H9 (cell line): Measurements from ENCODE around the gene TUFT1. TPM values are rescaled to one million over a fixed set of nuclear protein-coding genes. Genes with fewer than 3 reads are reported as not detected.

ENCODE experiments used
- DNase-seq: peaks from one replicate; pipeline ENCODE4 v3.0.0-alpha.2; 2017
- H2AFZ ChIP-seq: one replicate; pipeline ENCODE4 v1.6.1; 2013; ENCODE audit warnings: mild to moderate bottlenecking, low read length, control low read depth, moderate library complexity
- H2AK5ac ChIP-seq: 2 replicates; pipeline ENCODE4 v1.6.1; 2013; ENCODE audit warnings: low read length, control low read depth, mixed read lengths; ENCODE audit not compliant: insufficient read length
- H2BK120ac ChIP-seq: one replicate; pipeline ENCODE4 v1.6.1; 2013; ENCODE audit warnings: low read depth, mild to moderate bottlenecking, low read length, control low read depth, inconsistent platforms; ENCODE audit not compliant: poor library complexity, severe bottlenecking
- H2BK12ac ChIP-seq: 2 replicates; pipeline ENCODE4 v1.6.1; 2013; ENCODE audit warnings: low read length, control low read depth, mixed read lengths, low read depth; ENCODE audit not compliant: insufficient read length
- H2BK15ac ChIP-seq: 2 replicates; pipeline ENCODE4 v1.6.1; 2013; ENCODE audit warnings: low read depth, low read length, control low read depth
- H2BK20ac ChIP-seq: one replicate; pipeline ENCODE4 v1.6.1; 2013; ENCODE audit warnings: low read depth, mild to moderate bottlenecking, low read length, control low read depth, inconsistent platforms; ENCODE audit not compliant: poor library complexity, severe bottlenecking
- H2BK5ac ChIP-seq: 2 replicates; pipeline ENCODE4 v1.6.1; 2013; ENCODE audit warnings: low read length, control low read depth, mixed read lengths; ENCODE audit not compliant: insufficient read length
- H3K14ac ChIP-seq: 2 replicates; pipeline ENCODE4 v1.6.1; 2013; ENCODE audit warnings: low read length, control low read depth; ENCODE audit not compliant: insufficient read depth
- H3K18ac ChIP-seq: 2 replicates; pipeline ENCODE4 v1.6.1; 2013; ENCODE audit warnings: low read depth, mild to moderate bottlenecking, mixed read lengths, low read length, control low read depth; ENCODE audit not compliant: insufficient read length
- H3K23ac ChIP-seq: 2 replicates; pipeline ENCODE4 v1.6.1; 2013; ENCODE audit warnings: low read length, control low read depth, mixed read lengths, low read depth; ENCODE audit not compliant: insufficient read length
- H3K23me2 ChIP-seq: 2 replicates; pipeline ENCODE4 v1.6.1; 2013; ENCODE audit warnings: low read depth, mild to moderate bottlenecking, mixed read lengths, low read length, control low read depth; ENCODE audit not compliant: insufficient read length, poor library complexity, severe bottlenecking
- H3K27ac ChIP-seq: 2 replicates; pipeline ENCODE4 v1.5.1; 2013; ENCODE audit warnings: low read length, control low read depth, mixed read lengths, low read depth; ENCODE audit not compliant: insufficient read length
- H3K27me3 ChIP-seq: 2 replicates; pipeline ENCODE4 v1.6.1; 2013; ENCODE audit warnings: low read length, control low read depth, inconsistent platforms; ENCODE audit not compliant: insufficient read depth
- H3K4ac ChIP-seq: 2 replicates; pipeline ENCODE4 v1.6.1; 2013; ENCODE audit warnings: low read depth, mild to moderate bottlenecking, control low read depth, inconsistent platforms, low read length, moderate library complexity
- H3K4me1 ChIP-seq: 2 replicates; pipeline ENCODE4 v1.6.1; 2013; ENCODE audit warnings: low read length, control low read depth, inconsistent platforms; ENCODE audit not compliant: insufficient read depth
- H3K4me2 ChIP-seq: 2 replicates; pipeline ENCODE4 v1.6.1; 2013; ENCODE audit warnings: low read length, control low read depth, mixed read lengths; ENCODE audit not compliant: insufficient read length, insufficient read depth
- H3K56ac ChIP-seq: 2 replicates; pipeline ENCODE4 v1.6.1; 2013; ENCODE audit warnings: low read depth, mild to moderate bottlenecking, mixed read lengths, low read length, control low read depth; ENCODE audit not compliant: insufficient read length
- H3K79me1 ChIP-seq: 2 replicates; pipeline ENCODE4 v1.6.1; 2013; ENCODE audit warnings: low read depth, mild to moderate bottlenecking, moderate library complexity, low read length, control low read depth, inconsistent platforms; ENCODE audit not compliant: insufficient read depth, poor library complexity, severe bottlenecking
- H3K79me2 ChIP-seq: 2 replicates; pipeline ENCODE4 v1.6.1; 2013; ENCODE audit warnings: low read length, control low read depth, inconsistent platforms; ENCODE audit not compliant: insufficient read depth
- H3K9ac ChIP-seq: 2 replicates; pipeline ENCODE4 v1.6.1; 2013; ENCODE audit warnings: low read length, control low read depth, mixed read lengths; ENCODE audit not compliant: insufficient read length; ENCODE audit errors: extremely low read depth
- H3K9me3 ChIP-seq: one replicate; pipeline ENCODE4 v1.6.1; 2013; ENCODE audit warnings: low read depth, low read length, inconsistent platforms; ENCODE audit not compliant: control insufficient read depth
- H3T11ph ChIP-seq: one replicate; pipeline ENCODE4 v1.6.1; 2013; ENCODE audit warnings: mild to moderate bottlenecking, low read length, control low read depth, inconsistent platforms
- H4K20me1 ChIP-seq: one replicate; pipeline ENCODE4 v1.6.1; 2013; ENCODE audit not compliant: control insufficient read depth, insufficient read length, insufficient read depth
- H4K5ac ChIP-seq: 2 replicates; pipeline ENCODE4 v1.6.1; 2013; ENCODE audit warnings: low read depth, mild to moderate bottlenecking, mixed read lengths, low read length, control low read depth; ENCODE audit not compliant: insufficient read length
- H4K8ac ChIP-seq: replicated peaks from 2 replicates; pipeline ENCODE4 v1.6.1; 2013; ENCODE audit warnings: low read length, control low read depth, mixed read lengths, low read depth; ENCODE audit not compliant: insufficient read length
- H4K91ac ChIP-seq: 2 replicates; pipeline ENCODE4 v1.6.1; 2013; ENCODE audit warnings: low read depth, mild to moderate bottlenecking, moderate library complexity, mixed read lengths, low read length, control low read depth; ENCODE audit not compliant: insufficient read length
- H3K27ac Mint-ChIP-seq, 3 experiments: 2 replicates in 2 of 3; 3 replicates in 1 of 3; pipeline ENCODE4 v1.8.0; 2020 to 2021; ENCODE audit warnings: mixed read lengths in 3 of 3, mild to moderate bottlenecking in 1 of 3, moderate library complexity in 1 of 3
- H3K27me3 Mint-ChIP-seq: 2 replicates; pipeline ENCODE4 v1.8.0; 2021; ENCODE audit warnings: low read depth, mild to moderate bottlenecking, moderate library complexity, mixed read lengths
- H3K36me3 Mint-ChIP-seq, 3 experiments: 2 replicates in 2 of 3; 3 replicates in 1 of 3; pipeline ENCODE4 v1.8.0; 2020 to 2021; ENCODE audit warnings: low read depth in 3 of 3, mixed read lengths in 3 of 3; ENCODE audit not compliant: insufficient read depth in 1 of 3
- H3K4me1 Mint-ChIP-seq, 2 experiments: 2 replicates each; pipeline ENCODE4 v1.8.0; 2020; ENCODE audit warnings: mixed read lengths in 2 of 2
- H3K4me3 Mint-ChIP-seq, 2 experiments: 2 replicates in 1 of 2; 3 replicates in 1 of 2; pipeline ENCODE4 v1.8.0; 2020 to 2021; ENCODE audit warnings: mild to moderate bottlenecking in 2 of 2, mixed read lengths in 2 of 2, moderate library complexity in 1 of 2
- H3K9me3 Mint-ChIP-seq, 2 experiments: 2 replicates in 1 of 2; 3 replicates in 1 of 2; pipeline ENCODE4 v1.8.0; 2020; ENCODE audit warnings: mild to moderate bottlenecking in 2 of 2, mixed read lengths in 2 of 2, moderate library complexity in 1 of 2
- CTCF ChIP-seq: fragments of 200-600 bp; sonication (generic); conservative IDR thresholded peaks from 3 replicates; pipeline ENCODE4 v1.8.0; 2021; ENCODE audit warnings: antibody characterized with exemption, mild to moderate bottlenecking
- WGBS: extraction: QIAGEN DNeasy Blood & Tissue Kit; methylation state at CpG from one replicate; pipeline ENCODE4 v1.1.7; 2013; ENCODE audit warnings: missing lambda C conversion rate, low lambda C conversion rate, mixed read lengths; ENCODE audit not compliant: insufficient read length; ENCODE audit errors: extremely low coverage; 5-methylcytosine and 5-hydroxymethylcytosine counted together
- total RNA-seq: library from RNA; stranded (reverse); gene quantifications from 2 replicates; pipeline ENCODE4 v1.2.1, GENCODE V29; 2021

TUFT1 gene
- total RNA-seq, 1 experiment from 2014 or later: 6.2 TPM

- no peak overlapping the region for H4K91ac ChIP-seq
- Mint-ChIP-seq H3K4me3 (no peak overlapping the region), H3K9me3 (no peaks in the 10 kb centered on the region), H3K27ac (peak overlapping the region in 2 of 3 experiments; percentile 72 to 76; a peak in 4 of 7 replicates), H3K36me3 (peaks cover 2 to 25% (median 8%) of the 10 kb centered on the region in 3 experiments; a peak in 6 of 7 replicates), H3K4me1 (peaks cover 5 to 10% of the 10 kb centered on the region in 2 experiments), H3K27me3 (no peaks in the 10 kb centered on the region)
- no CpG with 5 or more reads among the region's 6 CpGs for WGBS
- no peak overlapping the region for H3K14ac ChIP-seq
- no peak overlapping the region for H3K18ac ChIP-seq
- H3K4ac ChIP-seq: no peak overlapping the region
- H3K79me1 ChIP-seq: no peaks in the 10 kb centered on the region
- H3K4me1 ChIP-seq: no peaks in the 10 kb centered on the region
- no peak overlapping the region for H3K23ac ChIP-seq
- no peak overlapping the region for H2AFZ ChIP-seq
- no peak overlapping the region for H2BK5ac ChIP-seq
- no peak for DNase-seq
- H2BK15ac ChIP-seq: no peak overlapping the region
- H4K8ac ChIP-seq: no peak overlapping the region
- no peak overlapping the region for H3K56ac ChIP-seq
- H3K79me2 ChIP-seq: no peaks in the 10 kb centered on the region
- H3K27me3 ChIP-seq: no peaks in the 10 kb centered on the region
- H3K27ac ChIP-seq: no peak overlapping the region
- H2AK5ac ChIP-seq: no peak overlapping the region
- H3K4me2 ChIP-seq: no peak overlapping the region
- no peak for TF ChIP-seq CTCF
- no peaks in the 10 kb centered on the region for H4K20me1 ChIP-seq
- H3K9me3 ChIP-seq: no peaks in the 10 kb centered on the region
- H2BK12ac ChIP-seq: no peak overlapping the region
- no peak overlapping the region for H2BK20ac ChIP-seq
- no peaks in the 10 kb centered on the region for H3K23me2 ChIP-seq
- no peak overlapping the region for H4K5ac ChIP-seq
- no peak overlapping the region for H3T11ph ChIP-seq
- H3K9ac ChIP-seq: no peak overlapping the region
- H2BK120ac ChIP-seq: no peak overlapping the region
Observed at GRCh38 chr1:151584278-151584677, 44.2 kb downstream of the TUFT1 start.
